NCI-H2171 treated with DMSO at 0.1 percent for 48 hours (cell line): ENCODE measurements around the gene INCENP.

Experiments used
- DNase-seq: peaks from one replicate; lab custom pipeline; 2025; lab: John Stamatoyannopoulos, UW

Gene INCENP

GRCh38 chr11:62141111-62142042, 17.6 kb downstream of the INCENP start:
- no peak for DNase-seq

- no peak for DNase-seq
Measured at GRCh38 chr11:62142043-62142375, 18.2 kb downstream of the INCENP start.

GRCh38 chr11:62142921-62143320, 19.1 kb downstream of the INCENP start:
- no peak for DNase-seq

- no peak for DNase-seq
Measured at GRCh38 chr11:62143727-62144126, 19.9 kb downstream of the INCENP start.

GRCh38 chr11:62144641-62145255, 20.9 kb downstream of the INCENP start:
- DNase-seq: no peak

- no peak for DNase-seq
Measured at GRCh38 chr11:62145261-62145871, 21.6 kb downstream of the INCENP start.

- no peak for DNase-seq
Measured at GRCh38 chr11:62146476-62147200, 22.8 kb downstream of the INCENP start.

GRCh38 chr11:62147545-62147944, 23.7 kb downstream of the INCENP start:
- DNase-seq: no peak

GRCh38 chr11:62148271-62148980, 24.6 kb downstream of the INCENP start:
- peak; percentile 94 for DNase-seq

- DNase-seq: no peak
Measured at GRCh38 chr11:62149986-62150886, 26.4 kb downstream of the INCENP start.

GRCh38 chr11:62150887-62151736, 27.3 kb downstream of the INCENP start:
- no peak for DNase-seq

GRCh38 chr11:62151737-62152102, 27.9 kb downstream of the INCENP start:
- DNase-seq: no peak

GRCh38 chr11:62152245-62153086, 28.7 kb downstream of the INCENP start:
- no peak for DNase-seq

GRCh38 chr11:62153087-62153395, 29.2 kb downstream of the INCENP start:
- no peak for DNase-seq

- no peak for DNase-seq
Measured at GRCh38 chr11:62153617-62154016, 29.8 kb downstream of the INCENP start.

- DNase-seq: no peak
Measured at GRCh38 chr11:62157603-62158002, 33.8 kb downstream of the INCENP start.

GRCh38 chr11:62166371-62166770, 42.6 kb downstream of the INCENP start:
- no peak for DNase-seq

- DNase-seq: no peak
Measured at GRCh38 chr11:62169448-62169847, 45.6 kb downstream of the INCENP start.

GRCh38 chr11:62169935-62170334, 46.1 kb downstream of the INCENP start:
- no peak for DNase-seq
